ENCODE data around the gene NPR3.

DNA sequence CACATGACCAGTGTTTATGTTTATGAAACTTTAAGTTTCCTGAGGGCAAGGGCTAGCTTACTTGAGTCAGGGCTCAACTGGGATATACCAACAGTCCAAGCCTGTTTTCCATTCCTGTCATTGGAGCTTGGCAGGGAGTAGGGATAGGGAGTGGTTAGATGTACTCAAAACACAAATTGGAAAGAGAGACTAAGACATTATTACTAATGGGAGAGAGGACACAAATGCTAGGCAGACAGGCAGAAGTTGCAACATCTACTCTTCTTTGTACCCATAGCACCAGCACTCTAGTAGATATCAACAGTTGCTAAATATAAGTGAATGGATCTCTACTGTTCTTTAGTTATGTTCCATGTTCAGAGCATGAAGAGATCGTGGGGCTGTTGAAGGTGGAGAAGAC is 62.8 kb downstream of the NPR3 start:
- TF ChIP-seq, protein P1, sequence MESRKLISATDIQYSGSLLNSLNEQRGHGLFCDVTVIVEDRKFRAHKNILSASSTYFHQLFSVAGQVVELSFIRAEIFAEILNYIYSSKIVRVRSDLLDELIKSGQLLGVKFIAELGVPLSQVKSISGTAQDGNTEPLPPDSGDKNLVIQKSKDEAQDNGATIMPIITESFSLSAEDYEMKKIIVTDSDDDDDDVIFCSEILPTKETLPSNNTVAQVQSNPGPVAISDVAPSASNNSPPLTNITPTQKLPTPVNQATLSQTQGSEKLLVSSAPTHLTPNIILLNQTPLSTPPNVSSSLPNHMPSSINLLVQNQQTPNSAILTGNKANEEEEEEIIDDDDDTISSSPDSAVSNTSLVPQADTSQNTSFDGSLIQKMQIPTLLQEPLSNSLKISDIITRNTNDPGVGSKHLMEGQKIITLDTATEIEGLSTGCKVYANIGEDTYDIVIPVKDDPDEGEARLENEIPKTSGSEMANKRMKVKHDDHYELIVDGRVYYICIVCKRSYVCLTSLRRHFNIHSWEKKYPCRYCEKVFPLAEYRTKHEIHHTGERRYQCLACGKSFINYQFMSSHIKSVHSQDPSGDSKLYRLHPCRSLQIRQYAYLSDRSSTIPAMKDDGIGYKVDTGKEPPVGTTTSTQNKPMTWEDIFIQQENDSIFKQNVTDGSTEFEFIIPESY (IDR thresholded peaks at IDR 0.05) = no peak
- TF ChIP-seq, protein P2, sequence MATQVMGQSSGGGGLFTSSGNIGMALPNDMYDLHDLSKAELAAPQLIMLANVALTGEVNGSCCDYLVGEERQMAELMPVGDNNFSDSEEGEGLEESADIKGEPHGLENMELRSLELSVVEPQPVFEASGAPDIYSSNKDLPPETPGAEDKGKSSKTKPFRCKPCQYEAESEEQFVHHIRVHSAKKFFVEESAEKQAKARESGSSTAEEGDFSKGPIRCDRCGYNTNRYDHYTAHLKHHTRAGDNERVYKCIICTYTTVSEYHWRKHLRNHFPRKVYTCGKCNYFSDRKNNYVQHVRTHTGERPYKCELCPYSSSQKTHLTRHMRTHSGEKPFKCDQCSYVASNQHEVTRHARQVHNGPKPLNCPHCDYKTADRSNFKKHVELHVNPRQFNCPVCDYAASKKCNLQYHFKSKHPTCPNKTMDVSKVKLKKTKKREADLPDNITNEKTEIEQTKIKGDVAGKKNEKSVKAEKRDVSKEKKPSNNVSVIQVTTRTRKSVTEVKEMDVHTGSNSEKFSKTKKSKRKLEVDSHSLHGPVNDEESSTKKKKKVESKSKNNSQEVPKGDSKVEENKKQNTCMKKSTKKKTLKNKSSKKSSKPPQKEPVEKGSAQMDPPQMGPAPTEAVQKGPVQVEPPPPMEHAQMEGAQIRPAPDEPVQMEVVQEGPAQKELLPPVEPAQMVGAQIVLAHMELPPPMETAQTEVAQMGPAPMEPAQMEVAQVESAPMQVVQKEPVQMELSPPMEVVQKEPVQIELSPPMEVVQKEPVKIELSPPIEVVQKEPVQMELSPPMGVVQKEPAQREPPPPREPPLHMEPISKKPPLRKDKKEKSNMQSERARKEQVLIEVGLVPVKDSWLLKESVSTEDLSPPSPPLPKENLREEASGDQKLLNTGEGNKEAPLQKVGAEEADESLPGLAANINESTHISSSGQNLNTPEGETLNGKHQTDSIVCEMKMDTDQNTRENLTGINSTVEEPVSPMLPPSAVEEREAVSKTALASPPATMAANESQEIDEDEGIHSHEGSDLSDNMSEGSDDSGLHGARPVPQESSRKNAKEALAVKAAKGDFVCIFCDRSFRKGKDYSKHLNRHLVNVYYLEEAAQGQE (IDR thresholded peaks at IDR 0.05) = no peak
- TF ChIP-seq RXRA (IDR thresholded peaks at IDR 0.05) = no peak
- TF ChIP-seq, protein P3, sequence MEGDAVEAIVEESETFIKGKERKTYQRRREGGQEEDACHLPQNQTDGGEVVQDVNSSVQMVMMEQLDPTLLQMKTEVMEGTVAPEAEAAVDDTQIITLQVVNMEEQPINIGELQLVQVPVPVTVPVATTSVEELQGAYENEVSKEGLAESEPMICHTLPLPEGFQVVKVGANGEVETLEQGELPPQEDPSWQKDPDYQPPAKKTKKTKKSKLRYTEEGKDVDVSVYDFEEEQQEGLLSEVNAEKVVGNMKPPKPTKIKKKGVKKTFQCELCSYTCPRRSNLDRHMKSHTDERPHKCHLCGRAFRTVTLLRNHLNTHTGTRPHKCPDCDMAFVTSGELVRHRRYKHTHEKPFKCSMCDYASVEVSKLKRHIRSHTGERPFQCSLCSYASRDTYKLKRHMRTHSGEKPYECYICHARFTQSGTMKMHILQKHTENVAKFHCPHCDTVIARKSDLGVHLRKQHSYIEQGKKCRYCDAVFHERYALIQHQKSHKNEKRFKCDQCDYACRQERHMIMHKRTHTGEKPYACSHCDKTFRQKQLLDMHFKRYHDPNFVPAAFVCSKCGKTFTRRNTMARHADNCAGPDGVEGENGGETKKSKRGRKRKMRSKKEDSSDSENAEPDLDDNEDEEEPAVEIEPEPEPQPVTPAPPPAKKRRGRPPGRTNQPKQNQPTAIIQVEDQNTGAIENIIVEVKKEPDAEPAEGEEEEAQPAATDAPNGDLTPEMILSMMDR (IDR thresholded peaks at IDR 0.05; ENCODE audit: low read depth, low read length, missing input control) = no peak
- no peak for TF ChIP-seq JUND (IDR thresholded peaks at IDR 0.05)
- TF ChIP-seq, protein P4, sequence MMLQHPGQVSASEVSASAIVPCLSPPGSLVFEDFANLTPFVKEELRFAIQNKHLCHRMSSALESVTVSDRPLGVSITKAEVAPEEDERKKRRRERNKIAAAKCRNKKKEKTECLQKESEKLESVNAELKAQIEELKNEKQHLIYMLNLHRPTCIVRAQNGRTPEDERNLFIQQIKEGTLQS (IDR thresholded peaks at IDR 0.05) = no peak
- no peak for TF ChIP-seq TAF1 (conservative IDR thresholded peaks at IDR 0.05)
- TF ChIP-seq RAD21 (IDR thresholded peaks at IDR 0.05) = no peak
- no peak for TF ChIP-seq YY1 (IDR thresholded peaks at IDR 0.05)

Measured in liver (tissue), 3 donors.